Smooth muscle cell (in vitro differentiated cells): Measurements from ENCODE around the gene LRRC58. TPM values are rescaled to one million over a fixed set of nuclear protein-coding genes. Genes with fewer than 3 reads are reported as not detected.

ENCODE experiments used
- DNase-seq: peaks from one replicate; lab custom pipeline; 2025; ENCODE audit not compliant: unreplicated experiment; lab: John Stamatoyannopoulos, UW
- H2AFZ ChIP-seq: fragments of 200-600 bp; sonication (generic); 2 replicates; pipeline ENCODE4 v1.6.0; 2016; ENCODE audit warnings: antibody characterized with exemption, low read depth, mild to moderate bottlenecking
- H3F3A ChIP-seq: fragments of 200-600 bp; sonication (generic); 2 replicates; pipeline ENCODE4 v1.6.0; 2017; ENCODE audit warnings: antibody characterized with exemption, low read depth
- H3K27ac ChIP-seq: fragments of 200-600 bp; sonication (generic); 2 replicates; pipeline ENCODE4 v1.5.1; 2016; ENCODE audit warnings: low read depth, mild to moderate bottlenecking
- H3K27me3 ChIP-seq: fragments of 200-600 bp; sonication (generic); 2 replicates; pipeline ENCODE4 v1.6.1; 2016; ENCODE audit warnings: low read depth, mild to moderate bottlenecking
- H3K36me3 ChIP-seq: fragments of 200-600 bp; sonication (generic); 2 replicates; pipeline ENCODE4 v1.5.1; 2016; ENCODE audit warnings: low read depth
- H3K4me1 ChIP-seq: fragments of 200-600 bp; sonication (generic); 2 replicates; pipeline ENCODE4 v1.5.1; 2016; ENCODE audit warnings: low read depth
- H3K4me2 ChIP-seq: fragments of 200-600 bp; sonication (generic); 2 replicates; pipeline ENCODE4 v1.6.0; 2016; ENCODE audit warnings: mild to moderate bottlenecking
- H3K4me3 ChIP-seq: fragments of 200-600 bp; sonication (generic); 2 replicates; pipeline ENCODE4 v1.5.1; 2016; ENCODE audit warnings: mild to moderate bottlenecking
- H3K79me2 ChIP-seq: fragments of 200-600 bp; sonication (generic); 2 replicates; pipeline ENCODE4 v1.6.0; 2016; ENCODE audit warnings: low read depth, mild to moderate bottlenecking
- H3K9ac ChIP-seq: fragments of 200-600 bp; sonication (generic); 2 replicates; pipeline ENCODE4 v1.6.0; 2016; ENCODE audit warnings: low read depth
- H3K9me3 ChIP-seq: fragments of 200-600 bp; sonication (generic); replicated peaks from 2 replicates; pipeline ENCODE4 v1.5.1; 2016; ENCODE audit warnings: low read depth
- H4K20me1 ChIP-seq: fragments of 200-600 bp; sonication (generic); 2 replicates; pipeline ENCODE4 v1.6.0; 2016; ENCODE audit warnings: low read depth
- WGBS: methylation state at CpG from one replicate; pipeline ENCODE4 v1.1.7; 2016; ENCODE audit warnings: low lambda C conversion rate; 5-methylcytosine and 5-hydroxymethylcytosine counted together
- polyA plus RNA-seq: library from polyadenylated mRNA; unstranded; fragments of >200 nt; fragmentation: Nextera tagmentation; extraction: Ambion mirVana; gene quantifications from 2 replicates; pipeline ENCODE4 v1.2.1, GENCODE V29; 2016
- total RNA-seq: library from RNA; depleted of rRNA; stranded (reverse); fragments of >200 nt; gene quantifications from 2 replicates; pipeline ENCODE4 v1.2.3, GENCODE V29; 2014
- TF ChIP-seq, protein P1 (sequence below): fragments of 200-600 bp; sonication (generic); IDR thresholded peaks from 2 replicates; pipeline ENCODE4 v1.5.1; 2017; ENCODE audit warnings: borderline replicate concordance, mild to moderate bottlenecking, antibody characterized with exemption; ENCODE audit not compliant: insufficient read depth, poor library complexity, severe bottlenecking

Gene LRRC58
- total and polyA plus RNA-seq, 2 experiments from 2014 or later: 6.4 to 20.4 TPM

DNA sequence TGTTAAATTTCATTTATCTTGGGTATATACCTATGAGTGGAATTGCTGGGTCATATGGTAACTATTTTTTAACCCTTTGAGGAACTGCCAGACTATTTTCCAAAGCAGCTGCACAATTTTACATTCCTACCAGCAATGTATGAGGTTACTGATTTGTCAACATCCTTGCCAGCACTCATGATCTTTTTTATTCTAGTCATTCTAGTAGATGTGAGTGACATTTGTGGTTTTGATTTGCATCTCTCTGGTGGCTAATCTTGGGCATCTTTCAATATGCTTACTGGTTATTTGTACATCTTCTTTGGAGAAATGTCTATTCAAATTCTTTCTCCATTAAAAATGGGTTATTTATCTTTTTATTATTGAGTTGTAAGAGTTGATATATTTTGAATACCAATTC lies 21.3 kb upstream of the LRRC58 start:
- Histone ChIP-seq H3K27me3 (peaks cover 8% of the 10 kb centered on the region), H3F3A (no peaks in the 10 kb centered on the region), H3K4me2 (no peak overlapping the region), H3K9me3 (no peaks in the 10 kb centered on the region), H4K20me1 (no peaks in the 10 kb centered on the region), H3K36me3 (no peaks in the 10 kb centered on the region), H2AFZ (no peak overlapping the region), H3K4me3 (no peak overlapping the region), H3K9ac (no peak overlapping the region), H3K27ac (no peak overlapping the region), H3K4me1 (no peaks in the 10 kb centered on the region), H3K79me2 (no peaks in the 10 kb centered on the region)
- DNase-seq: no peak
- TF ChIP-seq, protein P1, sequence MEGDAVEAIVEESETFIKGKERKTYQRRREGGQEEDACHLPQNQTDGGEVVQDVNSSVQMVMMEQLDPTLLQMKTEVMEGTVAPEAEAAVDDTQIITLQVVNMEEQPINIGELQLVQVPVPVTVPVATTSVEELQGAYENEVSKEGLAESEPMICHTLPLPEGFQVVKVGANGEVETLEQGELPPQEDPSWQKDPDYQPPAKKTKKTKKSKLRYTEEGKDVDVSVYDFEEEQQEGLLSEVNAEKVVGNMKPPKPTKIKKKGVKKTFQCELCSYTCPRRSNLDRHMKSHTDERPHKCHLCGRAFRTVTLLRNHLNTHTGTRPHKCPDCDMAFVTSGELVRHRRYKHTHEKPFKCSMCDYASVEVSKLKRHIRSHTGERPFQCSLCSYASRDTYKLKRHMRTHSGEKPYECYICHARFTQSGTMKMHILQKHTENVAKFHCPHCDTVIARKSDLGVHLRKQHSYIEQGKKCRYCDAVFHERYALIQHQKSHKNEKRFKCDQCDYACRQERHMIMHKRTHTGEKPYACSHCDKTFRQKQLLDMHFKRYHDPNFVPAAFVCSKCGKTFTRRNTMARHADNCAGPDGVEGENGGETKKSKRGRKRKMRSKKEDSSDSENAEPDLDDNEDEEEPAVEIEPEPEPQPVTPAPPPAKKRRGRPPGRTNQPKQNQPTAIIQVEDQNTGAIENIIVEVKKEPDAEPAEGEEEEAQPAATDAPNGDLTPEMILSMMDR: no peak

DNA sequence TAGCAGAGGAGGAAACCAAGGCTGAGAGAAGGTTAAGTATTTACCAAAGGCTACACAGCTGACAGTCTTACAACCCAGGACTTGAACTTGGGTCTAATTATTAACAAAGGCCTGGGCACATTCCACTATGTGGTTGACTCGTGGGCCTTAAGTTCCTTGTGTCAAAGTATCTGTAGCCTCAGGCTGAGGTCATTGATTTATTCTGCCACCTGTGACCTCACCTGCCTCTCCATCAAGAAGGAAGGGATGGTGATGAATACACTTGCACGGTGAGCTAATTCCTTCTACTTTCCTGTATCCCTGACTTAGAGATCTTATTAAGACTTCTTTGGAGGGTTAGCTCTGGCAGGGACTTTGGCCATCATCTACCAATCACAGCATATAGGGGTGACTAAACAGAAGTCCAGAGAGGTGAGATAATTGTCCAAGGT lies 19.9 kb upstream of the LRRC58 start:
- Histone ChIP-seq H3F3A (no peaks in the 10 kb centered on the region), H4K20me1 (no peaks in the 10 kb centered on the region), H2AFZ (no peak overlapping the region), H3K79me2 (no peaks in the 10 kb centered on the region), H3K9me3 (no peaks in the 10 kb centered on the region), H3K36me3 (no peaks in the 10 kb centered on the region), H3K27ac (no peak overlapping the region), H3K4me3 (no peak overlapping the region), H3K4me2 (no peak overlapping the region), H3K27me3 (peaks cover 8% of the 10 kb centered on the region), H3K9ac (no peak overlapping the region), H3K4me1 (no peaks in the 10 kb centered on the region)
- TF ChIP-seq, protein P1: no peak
- DNase-seq: no peak
- 65% methylated on average over 2 of the region's 2 CpGs for WGBS

DNA sequence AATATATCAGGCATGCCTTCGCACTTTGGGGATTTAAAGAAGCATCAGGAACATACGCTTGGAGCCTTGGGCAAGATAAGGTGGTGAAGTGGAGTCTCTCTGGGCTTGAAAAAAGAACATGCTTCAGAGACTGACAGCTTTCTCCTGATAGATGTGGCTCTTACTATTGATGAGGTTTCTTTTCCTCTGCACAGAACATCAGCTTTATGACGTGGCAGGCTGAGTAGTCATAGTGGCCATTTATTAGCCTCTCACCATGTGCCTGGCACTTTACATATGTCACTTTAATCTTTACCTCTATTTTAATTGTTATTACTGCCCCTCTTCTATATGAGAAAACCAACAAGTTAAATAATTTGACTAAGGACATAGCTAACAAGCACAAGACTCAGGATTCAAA lies 19.0 kb upstream of the LRRC58 start:
- Histone ChIP-seq H3K4me3 (no peak overlapping the region), H3K79me2 (no peaks in the 10 kb centered on the region), H3K27ac (no peak overlapping the region), H3K9ac (no peak overlapping the region), H3F3A (no peaks in the 10 kb centered on the region), H4K20me1 (no peaks in the 10 kb centered on the region), H3K4me2 (no peak overlapping the region), H3K9me3 (no peaks in the 10 kb centered on the region), H3K27me3 (peaks cover 8% of the 10 kb centered on the region), H3K4me1 (no peaks in the 10 kb centered on the region), H3K36me3 (no peaks in the 10 kb centered on the region), H2AFZ (no peak overlapping the region)
- 80% methylated on average over 3 of the region's 3 CpGs for WGBS
- TF ChIP-seq, protein P1: no peak
- no peak for DNase-seq

DNA sequence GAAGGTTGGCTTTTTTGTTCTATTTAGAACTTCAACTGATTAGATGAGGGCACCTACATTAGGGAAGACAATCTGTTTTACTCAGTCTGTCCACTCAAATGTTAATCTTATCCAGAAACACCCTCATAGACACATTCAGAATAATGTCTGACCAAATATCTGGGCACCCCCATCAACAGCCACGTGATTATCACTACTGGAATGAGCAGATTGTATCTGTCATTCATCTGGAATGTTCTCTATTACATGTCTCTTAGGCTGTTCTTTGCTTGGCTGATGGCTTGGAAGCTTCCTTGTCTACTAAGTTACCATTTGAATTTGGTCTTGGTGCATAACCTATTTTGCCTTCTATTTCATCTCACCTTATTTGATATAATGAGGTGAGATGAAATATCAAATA lies 15.7 kb upstream of the LRRC58 start:
- no peak overlapping the region for H3K4me2 ChIP-seq
- TF ChIP-seq, protein P1: no peak
- H3K27me3 ChIP-seq: peaks cover 8% of the 10 kb centered on the region
- H3K4me1 ChIP-seq: no peaks in the 10 kb centered on the region
- H3K4me3 ChIP-seq: no peak overlapping the region
- no peak overlapping the region for H3K9ac ChIP-seq
- H3K9me3 ChIP-seq: no peaks in the 10 kb centered on the region
- H3K27ac ChIP-seq: no peak overlapping the region
- no peaks in the 10 kb centered on the region for H4K20me1 ChIP-seq
- no peaks in the 10 kb centered on the region for H3K36me3 ChIP-seq
- H3K79me2 ChIP-seq: no peaks in the 10 kb centered on the region
- H3F3A ChIP-seq: no peaks in the 10 kb centered on the region
- no peak overlapping the region for H2AFZ ChIP-seq
- no peak for DNase-seq
- WGBS: 4% methylated on average over 1 of the region's 1 CpG
